Thyroid gland (tissue), 4 donors: ENCODE measurements around the gene PNMA3.
"Not testable (repeated sequence)": the region's sequence is repeated elsewhere in the genome, so short reads cannot be mapped to it uniquely, and the experiment has no call there.

Experiments used
- CTCF ChIP-seq, 6 experiments: fragments of 200-600 bp in 3 of 6; fragments of 450-650 bp in 3 of 6; sonication (generic) in 3 of 6; IDR thresholded peaks; one replicate each; pipeline ENCODE4 v1.5.1; 2016 to 2019; ENCODE audit warnings: antibody characterized with exemption in 6 of 6, mild to moderate bottlenecking in 2 of 6, inconsistent platforms in 1 of 6, moderate library complexity in 1 of 6
- POLR2A ChIP-seq, 2 donors: fragments of 450-650 bp; IDR thresholded peaks; one replicate each; pipeline ENCODE4 v1.6.1; 2017; ENCODE audit warnings: antibody characterized with exemption in 2 of 2, mild to moderate bottlenecking in 2 of 2, moderate library complexity in 1 of 2

- TF ChIP-seq POLR2A, CTCF (IDR thresholded peaks at IDR 0.05): not testable (repeated sequence)
Measured at GRCh38 chrX:153071909-153072583, 15.8 kb downstream of the PNMA3 start, which contains the start of gene PNMA6A.
